Left ventricle myocardium superior (tissue), 1 donor: ENCODE data around the gene IPO7. TPM values are rescaled to one million over a fixed set of nuclear protein-coding genes. Genes with fewer than 3 reads are reported as not detected.
A peak's percentile ranks its signal among the peaks of the same experiment; 100 is the strongest.
"Not testable (repeated sequence)": the region's sequence is repeated elsewhere in the genome, so short reads cannot be mapped to it uniquely, and the experiment has no call there.

Source experiments
- ATAC-seq: fragments of 200-7000 bp; cut with Tn5 transposase; one replicate; pipeline ENCODE4 v1.9.1; 2020; ENCODE audit warnings: mild to moderate bottlenecking, moderate library complexity
- DNase-seq: peaks from one replicate; pipeline ENCODE4 v3.0.0-alpha.2; 2020
- intact Hi-C: fragments of 100-400 bp; cut with micrococcal nuclease; formaldehyde crosslinking; loops from one replicate; pipeline ENCODE4 v1.11.0; 2022
- total RNA-seq: library from RNA; stranded (reverse); fragmentation: NEBNext Ultra II Directional; extraction: Animal tissue kit (Norgen Biotek cat#: 25700); gene quantifications from one replicate; pipeline ENCODE4 v1.2.1, GENCODE V29; 2021
- donor health status: DM: no; HTN: yes; CAD: no; lungs with severe emphysema.

Gene IPO7
- total RNA-seq, 1 donor from 2014 or later = 146 TPM

DNA sequence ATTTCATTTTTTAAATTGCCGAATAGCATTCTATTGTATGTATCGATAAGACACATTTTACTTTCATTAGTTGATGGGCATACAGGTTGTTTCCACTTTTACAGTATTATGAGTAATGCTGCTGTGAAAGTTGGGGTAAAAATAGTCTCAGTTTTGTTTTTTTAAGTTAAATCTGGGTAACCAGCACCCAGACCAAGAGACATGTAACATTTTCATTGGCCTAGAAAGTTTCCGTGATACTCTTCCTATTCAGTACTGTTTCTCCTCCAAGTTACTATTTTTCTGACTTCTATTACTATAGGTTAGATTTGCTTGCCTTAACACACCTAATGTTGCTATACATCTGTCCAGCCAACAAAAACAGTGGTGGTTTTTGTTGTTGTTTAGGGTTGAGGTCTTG lies 12.3 kb downstream of the IPO7 start:
- intact Hi-C loops = no loop called here
- no peak for DNase-seq
- no peak for ATAC-seq

- intact Hi-C loops = no loop called here
- DNase-seq = no peak
- ATAC-seq = no peak
Observed at GRCh38 chr11:9397746-9398680, 13.6 kb downstream of the IPO7 start.

DNA sequence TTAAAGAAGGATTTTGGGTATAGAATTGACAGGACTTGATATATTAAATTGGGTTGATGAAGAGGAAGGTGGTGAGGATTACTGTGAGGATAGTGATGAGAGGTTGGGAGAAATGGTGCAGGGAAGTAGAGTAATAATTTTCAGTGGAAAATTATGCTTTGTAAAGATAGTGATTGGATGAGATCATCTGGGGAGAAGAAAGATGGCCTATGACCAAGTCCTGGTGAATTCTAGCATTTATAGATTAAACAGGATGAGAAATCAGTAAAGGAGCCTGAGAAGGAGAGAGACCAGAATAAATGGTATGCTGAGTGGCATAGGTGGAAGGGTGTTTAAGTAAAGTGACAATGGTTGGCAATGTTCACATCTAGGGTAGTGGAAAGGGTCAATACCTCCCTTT lies 15.0 kb downstream of the IPO7 start:
- intact Hi-C loops = no loop called here
- DNase-seq (no peak), ATAC-seq (no peak)

- intact Hi-C loops, DNase-seq, ATAC-seq: not testable (repeated sequence)
Observed at GRCh38 chr11:9401884-9402283, 17.4 kb downstream of the IPO7 start.

DNA sequence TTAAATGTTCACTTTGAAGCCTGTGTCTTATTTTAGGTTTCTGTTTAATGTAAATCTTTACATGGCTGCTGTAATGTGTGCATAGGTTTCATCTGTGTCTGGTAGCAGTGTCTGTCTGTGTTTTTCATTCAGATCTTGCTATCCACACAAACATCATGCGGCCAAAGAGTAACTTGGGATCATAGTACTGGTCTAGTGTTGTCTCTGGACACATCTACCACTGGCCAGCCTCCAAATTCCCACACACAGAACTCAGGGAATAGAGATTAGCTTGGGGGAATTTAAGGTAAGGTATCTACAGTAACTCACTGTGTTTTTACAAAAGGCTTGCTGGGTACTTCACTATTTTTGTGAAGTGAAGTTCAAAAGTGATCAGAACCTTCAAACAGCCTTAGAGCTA lies 44.3 kb downstream of the IPO7 start:
- intact Hi-C loops = no loop called here
- DNase-seq = no peak
- ATAC-seq = no peak

- intact Hi-C loops = no loop called here
- ATAC-seq = no peak
- DNase-seq = no peak
Observed at GRCh38 chr11:9438611-9439010, 54.2 kb downstream of the IPO7 start.

GRCh38 chr11:9446230-9446629 lies 61.8 kb downstream of the IPO7 start:
- no peak for DNase-seq
- no peak for ATAC-seq
- intact Hi-C loops = no loop called here

DNA sequence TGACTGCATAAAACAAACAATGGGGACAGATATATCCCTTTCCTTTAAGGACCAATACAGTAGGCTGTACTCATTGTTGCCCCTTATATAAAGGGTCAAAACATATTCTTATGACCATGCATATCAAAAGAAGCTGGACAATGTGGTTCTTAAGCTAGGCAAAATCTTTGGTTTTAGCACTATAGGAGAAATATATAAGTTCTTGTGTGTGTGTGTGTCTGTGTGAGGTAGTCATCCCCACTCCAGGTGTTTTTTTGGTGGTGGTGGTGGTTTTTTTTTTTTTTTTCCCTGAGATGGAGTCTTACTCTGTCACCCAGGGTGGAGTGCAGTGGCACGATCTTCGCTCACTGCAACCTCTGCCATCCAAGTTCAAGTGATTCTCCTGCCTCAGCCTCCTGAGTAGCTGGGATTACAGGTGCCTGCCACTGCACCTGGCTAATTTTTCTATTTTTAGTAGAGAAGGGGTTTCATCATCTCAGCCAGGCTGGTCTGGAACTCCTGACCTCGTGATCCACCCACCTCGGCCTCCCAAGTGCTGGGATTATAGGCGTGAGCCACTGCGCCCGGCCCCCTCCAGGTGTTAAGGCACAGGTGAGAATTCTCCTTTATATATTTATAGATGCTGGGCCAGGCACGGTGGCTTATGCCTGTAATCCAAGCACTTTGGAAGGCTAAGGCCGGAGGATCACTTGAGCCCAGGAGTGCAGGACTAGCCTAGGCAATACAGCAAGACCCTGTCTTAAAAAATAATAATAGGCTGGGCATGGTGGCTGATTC lies 64.3 kb downstream of the IPO7 start:
- intact Hi-C loops = no loop called here
- ATAC-seq (no peak), DNase-seq (no peak)

DNA sequence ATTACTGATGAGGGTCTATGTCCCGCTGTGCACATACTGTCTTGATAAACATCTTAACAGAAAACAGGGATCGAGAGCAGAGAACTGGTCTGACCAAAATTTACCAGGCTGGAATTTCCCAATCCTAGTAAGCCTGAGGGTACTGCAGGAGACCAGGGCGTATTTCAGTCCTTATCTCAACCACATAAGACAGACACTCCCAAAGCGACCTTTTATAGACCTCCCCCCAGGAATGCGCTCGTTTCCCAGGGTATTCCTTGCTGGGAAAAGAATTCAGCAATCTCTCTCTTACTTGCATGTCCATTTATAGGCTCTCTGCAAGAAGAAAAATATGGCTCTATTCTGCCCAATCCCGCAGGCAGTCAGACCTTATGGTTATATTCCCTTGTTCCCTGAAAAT lies 67.6 kb downstream of the IPO7 start:
- intact Hi-C loops, ATAC-seq, DNase-seq: not testable (repeated sequence)

GRCh38 chr11:9455722-9456121 lies 71.3 kb downstream of the IPO7 start:
- intact Hi-C loops = no loop called here
- ATAC-seq (no peak), DNase-seq (no peak)

- ATAC-seq (no peak), DNase-seq (no peak)
- intact Hi-C loops = no loop called here
Observed at GRCh38 chr11:9459667-9460321, 75.3 kb downstream of the IPO7 start.

DNA sequence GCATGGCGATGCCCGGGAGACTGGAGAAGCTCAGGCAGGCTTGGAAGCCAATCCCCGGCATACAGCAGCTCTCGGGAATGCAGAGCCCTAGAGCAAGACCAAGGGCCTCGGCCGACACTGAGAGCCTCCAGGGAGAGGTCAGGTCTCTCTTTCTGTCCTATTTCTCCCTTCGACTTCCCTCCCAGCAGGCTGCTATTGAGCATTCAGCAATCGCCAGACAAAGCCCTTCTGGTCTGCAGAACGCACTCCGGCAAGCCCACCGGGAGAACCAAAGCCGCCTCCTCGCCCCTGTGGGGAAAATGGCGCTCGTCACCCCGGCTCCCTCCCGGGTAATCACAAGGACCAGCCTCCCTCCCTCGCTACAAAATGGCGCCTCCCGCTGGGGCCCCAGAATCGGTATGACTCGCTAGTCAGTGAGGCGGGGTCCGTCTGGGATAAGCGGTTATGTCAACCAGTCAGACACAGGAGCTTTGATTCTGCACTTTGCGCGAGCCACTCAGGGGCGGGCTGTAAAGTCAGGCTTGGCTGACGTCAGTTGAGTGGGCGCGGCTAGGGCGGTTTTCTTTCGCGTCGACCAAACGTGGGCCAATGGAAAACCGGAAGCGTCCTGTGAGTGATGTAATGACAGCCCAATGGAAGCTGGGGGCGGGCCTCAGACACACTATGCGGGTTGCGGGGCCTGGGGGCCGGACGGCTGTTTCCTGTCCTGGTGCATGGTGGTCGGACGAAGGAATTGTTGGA lies 76.0 kb downstream of the IPO7 start, which contains the start of gene ZNF143:
ZNF143 (plus strand) TSS at position 691 of the 741 bp plus-strand sequence. CDS start 10,297 bp downstream, outside the sequence.
- intact Hi-C loops = no loop called here
- ATAC-seq (peak; percentile 96), DNase-seq (peak; percentile 100)

- intact Hi-C loops = no loop called here
- ATAC-seq = peak; percentile 84
- peak; percentile 94 for DNase-seq
Observed at GRCh38 chr11:9461063-9461759, 76.8 kb downstream of the IPO7 start.

DNA sequence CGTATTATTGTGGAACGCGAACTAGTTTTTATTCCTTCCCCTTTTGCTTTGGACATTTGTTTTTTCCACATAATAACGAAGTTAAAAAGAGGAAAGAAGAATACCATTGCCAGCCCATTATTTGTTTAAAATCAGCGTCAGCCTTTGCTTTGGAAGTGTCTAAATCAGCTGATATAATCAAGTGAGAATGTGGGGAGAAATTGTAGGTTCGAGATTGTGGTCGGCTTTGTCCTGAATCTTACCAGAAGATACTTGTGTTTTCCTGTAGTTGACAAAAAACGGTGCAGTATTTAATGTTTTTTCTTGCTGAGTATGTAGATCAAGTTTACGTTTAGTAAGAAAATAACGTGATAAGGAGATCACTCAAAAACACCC lies 77.3 kb downstream of the IPO7 start:
- intact Hi-C loops = no loop called here
- DNase-seq (no peak), ATAC-seq (no peak)

- DNase-seq = no peak
- intact Hi-C loops = no loop called here
- ATAC-seq = no peak
Observed at GRCh38 chr11:9462172-9462799, 77.8 kb downstream of the IPO7 start.

DNA sequence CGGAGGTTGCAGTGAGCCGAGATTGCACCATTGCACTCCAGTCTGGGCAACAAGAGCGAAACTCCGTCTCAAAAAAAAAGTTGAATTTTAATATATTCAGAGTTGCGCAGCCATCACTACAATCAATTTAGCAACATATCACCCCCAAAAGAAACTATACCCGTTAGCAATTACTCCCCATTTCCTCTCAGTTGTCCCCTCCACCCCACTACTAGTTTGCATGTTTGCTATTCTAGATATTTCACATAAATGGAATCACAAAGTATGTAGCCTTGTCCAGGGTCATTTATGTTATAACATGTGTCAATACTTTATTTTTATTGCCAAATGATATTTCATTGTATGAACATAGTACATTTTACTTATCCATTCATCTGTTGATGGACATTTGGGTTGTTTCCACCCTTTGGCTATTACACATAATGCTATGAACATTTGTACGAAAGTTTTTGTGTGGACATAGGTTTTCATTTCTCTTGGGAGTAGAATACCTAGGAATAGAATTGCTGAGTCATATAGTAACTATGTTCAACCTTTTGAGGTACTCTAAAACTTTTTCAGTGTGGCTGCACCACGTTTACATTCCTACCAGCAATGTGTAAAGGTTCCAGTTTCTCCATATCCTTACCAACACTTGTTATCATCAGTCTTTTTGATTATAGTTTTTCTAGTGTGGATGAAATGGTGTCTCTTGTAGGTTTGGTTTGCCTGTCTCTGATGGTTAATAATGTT lies 78.5 kb downstream of the IPO7 start:
- ATAC-seq (no peak), DNase-seq (no peak)
- intact Hi-C loops = no loop called here

DNA sequence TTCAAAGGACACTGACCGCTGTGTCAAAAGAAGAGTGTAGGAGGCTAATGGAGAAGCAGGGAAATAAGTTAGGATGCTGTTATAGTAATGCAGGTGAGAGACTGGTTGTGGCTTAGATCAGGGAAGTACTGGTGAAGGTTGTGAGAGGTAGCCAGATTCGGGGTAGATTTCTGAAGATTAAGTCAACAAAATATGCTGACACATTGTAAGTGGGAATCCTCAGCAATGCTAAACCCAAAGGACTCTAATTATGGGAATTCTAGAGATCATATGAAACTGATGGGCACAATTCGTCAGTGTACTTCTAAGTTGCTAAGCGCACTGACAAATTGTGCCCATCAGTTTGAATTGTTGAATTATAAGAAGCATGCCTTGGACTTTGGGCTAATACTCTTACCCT lies 86.3 kb downstream of the IPO7 start:
- DNase-seq (no peak), ATAC-seq (no peak)
- intact Hi-C loops = no loop called here
